IMR-90 (cell line): ENCODE results near the gene PRKN. TPM values are rescaled to one million over a fixed set of nuclear protein-coding genes. Genes with fewer than 3 reads are reported as not detected.

ENCODE experiments used
- ATAC-seq: fragments of 200-7000 bp; cut with Tn5 transposase; 2 replicates; pipeline ENCODE4 v1.9.1; 2020; ENCODE audit warnings: low read depth, mild to moderate bottlenecking, moderate library complexity
- BruUV-seq: library from RNA; stranded (reverse); fragments of 400-500 nt; replicated peaks from 2 replicates; lab custom pipeline; 2021; lab: Mats Ljungman, UMichigan
- CTCF ChIA-PET: fragments of 300-600 bp; formaldehyde crosslinking; extraction: SDS; loops from one replicate; lab custom pipeline; 2021; ENCODE audit warnings: antibody characterized with exemption; lab: Yijun Ruan, JAX
- POLR2A ChIA-PET: fragments of 300-600 bp; sonication (Branson Sonifier 250); formaldehyde crosslinking; loops from one replicate; lab custom pipeline; 2022; ENCODE audit warnings: antibody characterized with exemption; ENCODE audit not compliant: unreplicated experiment; lab: Charles Lee
- DNase-seq: peaks from one replicate; pipeline ENCODE4 v3.0.0; 2013
- H2AFZ ChIP-seq: replicated peaks from 2 replicates; pipeline ENCODE3; 2013; ENCODE audit warnings: low read length, mild to moderate bottlenecking; ENCODE audit not compliant: poor library complexity
- H2AK5ac ChIP-seq: 2 replicates; pipeline ENCODE4 v1.6.1; 2013; ENCODE audit warnings: low read depth, low read length, inconsistent platforms
- H2AK9ac ChIP-seq: replicated peaks from 2 replicates; pipeline ENCODE3; 2013; ENCODE audit warnings: mild to moderate bottlenecking, low read depth, low read length, moderate library complexity; ENCODE audit not compliant: poor library complexity
- H2BK120ac ChIP-seq: 2 replicates; pipeline ENCODE4 v1.6.1; 2013; ENCODE audit warnings: low read depth, low read length, inconsistent platforms
- H2BK15ac ChIP-seq: 3 replicates; pipeline ENCODE4 v1.6.1; 2013; ENCODE audit warnings: low read depth, low read length, inconsistent platforms
- H2BK20ac ChIP-seq: 2 replicates; pipeline ENCODE4 v1.6.1; 2013; ENCODE audit warnings: low read depth, mild to moderate bottlenecking, inconsistent platforms, low read length, moderate library complexity
- H2BK5ac ChIP-seq: 2 replicates; pipeline ENCODE4 v1.6.1; 2013; ENCODE audit warnings: mild to moderate bottlenecking, low read depth, low read length, inconsistent platforms; ENCODE audit not compliant: poor library complexity, severe bottlenecking
- H3K14ac ChIP-seq: replicated peaks from 2 replicates; pipeline ENCODE4 v1.6.1; 2013; ENCODE audit warnings: low read depth, low read length, inconsistent platforms
- H3K18ac ChIP-seq: 2 replicates; pipeline ENCODE4 v1.6.1; 2013; ENCODE audit warnings: low read depth, low read length, control low read depth
- H3K23ac ChIP-seq: 2 replicates; pipeline ENCODE4 v1.6.1; 2013; ENCODE audit warnings: low read depth, low read length, inconsistent platforms
- H3K27ac ChIP-seq: 2 replicates; pipeline ENCODE4 v1.5.1; 2013; ENCODE audit warnings: mild to moderate bottlenecking, control low read depth, low read length; ENCODE audit not compliant: insufficient read depth
- H3K27me3 ChIP-seq: 2 replicates; pipeline ENCODE4 v1.6.1; 2013; ENCODE audit warnings: low read length; ENCODE audit not compliant: control insufficient read depth, insufficient read depth
- H3K36me3 ChIP-seq: 2 replicates; pipeline ENCODE4 v1.6.1; 2013; ENCODE audit warnings: low read length, mixed read lengths; ENCODE audit not compliant: control insufficient read depth, insufficient read depth
- H3K4ac ChIP-seq: 2 replicates; pipeline ENCODE4 v1.6.1; 2013; ENCODE audit warnings: low read depth, low read length, inconsistent platforms
- H3K4me1 ChIP-seq: 2 replicates; pipeline ENCODE4 v1.6.1; 2013; ENCODE audit warnings: low read length, mixed read lengths; ENCODE audit not compliant: control insufficient read depth, insufficient read depth
- H3K4me2 ChIP-seq: 2 replicates; pipeline ENCODE4 v1.6.1; 2013; ENCODE audit warnings: low read depth, mild to moderate bottlenecking, control low read depth, low read length, moderate library complexity
- H3K4me3 ChIP-seq: 2 replicates; pipeline ENCODE4 v1.5.1; 2013; ENCODE audit warnings: low read depth, mild to moderate bottlenecking, control low read depth, low read length, moderate library complexity; ENCODE audit not compliant: insufficient read depth
- H3K56ac ChIP-seq: 2 replicates; pipeline ENCODE4 v1.6.1; 2013; ENCODE audit warnings: low read length, inconsistent platforms; ENCODE audit not compliant: insufficient read depth; ENCODE audit errors: extremely low read depth
- H3K79me1 ChIP-seq, 2 experiments: 2 replicates each; pipeline ENCODE4 v1.6.1; 2013; ENCODE audit warnings: low read length in 2 of 2, inconsistent platforms in 1 of 2, low read depth in 1 of 2
- H3K9ac ChIP-seq: 2 replicates; pipeline ENCODE4 v1.6.1; 2013; ENCODE audit warnings: low read depth, low read length, control low read depth
- H3K9me1 ChIP-seq: 2 replicates; pipeline ENCODE4 v1.6.1; 2013; ENCODE audit warnings: low read length, inconsistent platforms; ENCODE audit not compliant: insufficient read depth
- H3K9me3 ChIP-seq: 2 replicates; pipeline ENCODE4 v1.6.1; 2013; ENCODE audit warnings: low read length; ENCODE audit not compliant: control insufficient read depth, insufficient read depth
- H4K20me1 ChIP-seq: 2 replicates; pipeline ENCODE4 v1.6.1; 2013; ENCODE audit warnings: low read length, inconsistent platforms; ENCODE audit not compliant: insufficient read depth
- H4K5ac ChIP-seq: 2 replicates; pipeline ENCODE4 v1.6.1; 2013; ENCODE audit warnings: mild to moderate bottlenecking, low read depth, low read length, control low read depth
- H4K8ac ChIP-seq, 2 experiments: 2 replicates each; pipeline ENCODE4 v1.6.1; 2013; ENCODE audit warnings: low read depth in 2 of 2, low read length in 2 of 2, control low read depth in 1 of 2, inconsistent platforms in 1 of 2
- H4K91ac ChIP-seq: 2 replicates; pipeline ENCODE4 v1.6.1; 2013; ENCODE audit warnings: low read depth, low read length, inconsistent platforms; ENCODE audit not compliant: insufficient read depth
- BHLHE40 ChIP-seq: fragments of 150-350 bp; IDR thresholded peaks from 2 replicates; pipeline ENCODE4 v1.6.1; 2016; ENCODE audit warnings: mild to moderate bottlenecking, low read depth, low read length
- CEBPB ChIP-seq: IDR thresholded peaks from 2 replicates; pipeline ENCODE4 v1.6.1; 2012; ENCODE audit warnings: low read depth, low read length, improper control_type of control experiment
- CHD1 ChIP-seq: IDR thresholded peaks from 2 replicates; pipeline ENCODE4 v1.6.1; 2012; ENCODE audit warnings: low read depth, low read length, improper control_type of control experiment
- FOS ChIP-seq: fragments of 150-350 bp; IDR thresholded peaks from 2 replicates; pipeline ENCODE4 v1.6.1; 2016; ENCODE audit warnings: low read depth, low read length
- MAFK ChIP-seq: IDR thresholded peaks from 2 replicates; pipeline ENCODE4 v1.6.1; 2012; ENCODE audit warnings: low read depth, low read length, improper control_type of control experiment
- MAZ ChIP-seq: IDR thresholded peaks from 2 replicates; pipeline ENCODE4 v1.6.1; 2012; ENCODE audit warnings: low read depth, mild to moderate bottlenecking, low read length, improper control_type of control experiment, moderate library complexity, borderline replicate concordance
- MXI1 ChIP-seq: IDR thresholded peaks from 2 replicates; pipeline ENCODE4 v1.6.1; 2012; ENCODE audit warnings: low read depth, mild to moderate bottlenecking, low read length, moderate library complexity, borderline replicate concordance
- NFE2L2 ChIP-seq: fragments of 150-350 bp; IDR thresholded peaks from 2 replicates; pipeline ENCODE4 v1.6.1; 2016; ENCODE audit warnings: low read depth, mild to moderate bottlenecking, low read length
- POLR2A ChIP-seq: IDR thresholded peaks from 2 replicates; pipeline ENCODE4 v1.6.1; 2012; ENCODE audit warnings: mild to moderate bottlenecking, low read depth, low read length
- RAD21 ChIP-seq: IDR thresholded peaks from 2 replicates; pipeline ENCODE4 v1.6.1; 2012; ENCODE audit warnings: low read length, improper control_type of control experiment
- RCOR1 ChIP-seq: IDR thresholded peaks from 2 replicates; pipeline ENCODE4 v1.6.1; 2012; ENCODE audit warnings: mild to moderate bottlenecking, low read length, improper control_type of control experiment; ENCODE audit not compliant: insufficient replicate concordance
- RFX5 ChIP-seq: IDR thresholded peaks from 2 replicates; pipeline ENCODE4 v1.8.0; 2012; ENCODE audit warnings: low read depth, mild to moderate bottlenecking, low read length, moderate library complexity
- SMC3 ChIP-seq: fragments of 150-350 bp; IDR thresholded peaks from 2 replicates; pipeline ENCODE4 v1.6.1; 2016; ENCODE audit warnings: low read depth, mild to moderate bottlenecking, antibody characterized with exemption, low read length, moderate library complexity
- WGBS, 2 experiments: methylation state at CpG; one replicate each; pipeline versions ENCODE4 v1.1.5 to v1.1.7; 2013; ENCODE audit warnings: missing lambda C conversion rate in 2 of 2; ENCODE audit not compliant: insufficient read length in 1 of 2; ENCODE audit errors: extremely low coverage in 2 of 2; 5-methylcytosine and 5-hydroxymethylcytosine counted together
- dilution Hi-C: fragments of 300-500 bp; cut with HindIII; formaldehyde crosslinking; loops from one replicate; pipeline ENCODE4 v1.14.3; 2018; ENCODE audit warnings: low sequenced_read_pairs; ENCODE audit not compliant: unreplicated experiment
- in situ Hi-C: fragments of 300-500 bp; cut with MboI; formaldehyde crosslinking; loops from 3 replicates; pipeline ENCODE4 v1.14.3; 2019; ENCODE audit warnings: low sequenced_read_pairs, inconsistent platforms, mixed read lengths
- intact Hi-C: fragments of 100-400 bp; cut with micrococcal nuclease; formaldehyde crosslinking; loops from 2 replicates; pipeline ENCODE4 v1.10.0; 2022
- polyA plus RNA-seq, 3 experiments: library from polyadenylated mRNA; depleted of rRNA; stranded (reverse); fragments of >200 nt; gene quantifications; 2 replicates each; pipeline ENCODE4 v1.2.3, GENCODE V29; 2012; ENCODE audit warnings: low replicate concordance in 1 of 3
- total RNA-seq: library from RNA; depleted of rRNA; stranded (reverse); fragments of >200 nt; gene quantifications from 2 replicates; pipeline ENCODE4 v1.2.3, GENCODE V29; 2012
- TF ChIP-seq, protein P1 (sequence below): fragments of 150-350 bp; IDR thresholded peaks from 2 replicates; pipeline ENCODE4 v1.6.1; 2016; ENCODE audit warnings: low read depth, mild to moderate bottlenecking, low read length, moderate library complexity, borderline replicate concordance
- TF ChIP-seq, protein P2 (sequence below): fragments of 150-350 bp; IDR thresholded peaks from 2 replicates; pipeline ENCODE4 v1.6.1; 2017; ENCODE audit warnings: mild to moderate bottlenecking, antibody characterized with exemption, low read length, low read depth
- TF ChIP-seq, protein P3 (sequence below): conservative IDR thresholded peaks from 2 replicates; pipeline ENCODE4 v1.5.1; 2012; ENCODE audit warnings: mild to moderate bottlenecking, low read depth, low read length, improper control_type of control experiment

The PRKN gene
- total and polyA plus RNA-seq, 2 of the 4 experiments (the other 2 are of a cell fraction): 0.15 to 0.18 TPM

DNA sequence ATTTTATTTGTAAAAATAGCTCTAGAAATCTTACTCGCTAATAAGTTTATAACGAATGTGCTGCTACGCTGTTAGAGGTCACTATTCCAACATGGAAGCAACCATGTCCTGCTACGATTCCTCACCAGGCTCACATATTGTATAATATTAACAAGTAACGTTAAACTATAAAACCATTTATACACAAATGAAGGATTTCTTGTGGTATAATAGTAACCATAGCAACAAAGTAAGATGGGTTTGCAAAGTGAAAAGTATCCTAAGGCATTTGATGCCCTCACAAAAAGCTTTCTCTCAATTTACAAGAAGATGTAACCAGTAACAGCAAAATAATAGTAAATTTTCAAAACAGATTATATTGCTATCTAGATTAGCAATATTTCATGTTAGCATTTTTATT, 117.2 kb downstream of the PRKN start:
- ChIA-PET CTCF (no interaction called here), POLR2A (no interaction called here)
- Histone ChIP-seq H3K18ac (no peak overlapping the region), H4K91ac (no peak overlapping the region), H3K36me3 (no peaks in the 10 kb centered on the region), H4K20me1 (no peaks in the 10 kb centered on the region), H2BK20ac (no peak overlapping the region), H2AK5ac (no peak overlapping the region), H3K9me1 (no peaks in the 10 kb centered on the region), H3K56ac (no peak overlapping the region), H2BK15ac (no peak overlapping the region), H2AFZ (no peak overlapping the region), H3K27me3 (no peaks in the 10 kb centered on the region), H3K4me1 (no peaks in the 10 kb centered on the region), H3K79me1 (no peaks in the 10 kb centered on the region), H3K23ac (no peak overlapping the region), H3K9me3 (peaks cover 20% of the 10 kb centered on the region), H2BK120ac (no peak overlapping the region), H3K4ac (no peak overlapping the region), H4K5ac (no peak overlapping the region), H3K9ac (no peak overlapping the region), H3K14ac (no peak overlapping the region), H3K27ac (no peak overlapping the region), H2BK5ac (no peak overlapping the region), H4K8ac (no peak overlapping the region), H3K4me3 (no peak overlapping the region), H2AK9ac (no peak overlapping the region), H3K4me2 (no peak overlapping the region)
- intact Hi-C loops: no loop called here
- BruUV-seq: no TSS peak
- WGBS, 2 experiments: no CpG with 5 or more reads among the region's 5 CpGs
- in situ Hi-C loops: no loop called here
- dilution Hi-C loops: no loop called here
- ATAC-seq (no peak), DNase-seq (no peak)
- no peak for TF ChIP-seq NFE2L2
- no peak for TF ChIP-seq FOS
- TF ChIP-seq BHLHE40: no peak
- no peak for TF ChIP-seq RCOR1
- no peak for TF ChIP-seq RAD21
- TF ChIP-seq, protein P1, sequence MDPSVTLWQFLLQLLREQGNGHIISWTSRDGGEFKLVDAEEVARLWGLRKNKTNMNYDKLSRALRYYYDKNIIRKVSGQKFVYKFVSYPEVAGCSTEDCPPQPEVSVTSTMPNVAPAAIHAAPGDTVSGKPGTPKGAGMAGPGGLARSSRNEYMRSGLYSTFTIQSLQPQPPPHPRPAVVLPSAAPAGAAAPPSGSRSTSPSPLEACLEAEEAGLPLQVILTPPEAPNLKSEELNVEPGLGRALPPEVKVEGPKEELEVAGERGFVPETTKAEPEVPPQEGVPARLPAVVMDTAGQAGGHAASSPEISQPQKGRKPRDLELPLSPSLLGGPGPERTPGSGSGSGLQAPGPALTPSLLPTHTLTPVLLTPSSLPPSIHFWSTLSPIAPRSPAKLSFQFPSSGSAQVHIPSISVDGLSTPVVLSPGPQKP: no peak
- TF ChIP-seq MAZ: no peak
- TF ChIP-seq, protein P2, sequence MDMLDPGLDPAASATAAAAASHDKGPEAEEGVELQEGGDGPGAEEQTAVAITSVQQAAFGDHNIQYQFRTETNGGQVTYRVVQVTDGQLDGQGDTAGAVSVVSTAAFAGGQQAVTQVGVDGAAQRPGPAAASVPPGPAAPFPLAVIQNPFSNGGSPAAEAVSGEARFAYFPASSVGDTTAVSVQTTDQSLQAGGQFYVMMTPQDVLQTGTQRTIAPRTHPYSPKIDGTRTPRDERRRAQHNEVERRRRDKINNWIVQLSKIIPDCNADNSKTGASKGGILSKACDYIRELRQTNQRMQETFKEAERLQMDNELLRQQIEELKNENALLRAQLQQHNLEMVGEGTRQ: no peak
- TF ChIP-seq SMC3: no peak
- no peak for TF ChIP-seq MXI1
- no peak for TF ChIP-seq CEBPB
- TF ChIP-seq, protein P3, sequence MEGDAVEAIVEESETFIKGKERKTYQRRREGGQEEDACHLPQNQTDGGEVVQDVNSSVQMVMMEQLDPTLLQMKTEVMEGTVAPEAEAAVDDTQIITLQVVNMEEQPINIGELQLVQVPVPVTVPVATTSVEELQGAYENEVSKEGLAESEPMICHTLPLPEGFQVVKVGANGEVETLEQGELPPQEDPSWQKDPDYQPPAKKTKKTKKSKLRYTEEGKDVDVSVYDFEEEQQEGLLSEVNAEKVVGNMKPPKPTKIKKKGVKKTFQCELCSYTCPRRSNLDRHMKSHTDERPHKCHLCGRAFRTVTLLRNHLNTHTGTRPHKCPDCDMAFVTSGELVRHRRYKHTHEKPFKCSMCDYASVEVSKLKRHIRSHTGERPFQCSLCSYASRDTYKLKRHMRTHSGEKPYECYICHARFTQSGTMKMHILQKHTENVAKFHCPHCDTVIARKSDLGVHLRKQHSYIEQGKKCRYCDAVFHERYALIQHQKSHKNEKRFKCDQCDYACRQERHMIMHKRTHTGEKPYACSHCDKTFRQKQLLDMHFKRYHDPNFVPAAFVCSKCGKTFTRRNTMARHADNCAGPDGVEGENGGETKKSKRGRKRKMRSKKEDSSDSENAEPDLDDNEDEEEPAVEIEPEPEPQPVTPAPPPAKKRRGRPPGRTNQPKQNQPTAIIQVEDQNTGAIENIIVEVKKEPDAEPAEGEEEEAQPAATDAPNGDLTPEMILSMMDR: no peak
- TF ChIP-seq MAFK: no peak
- no peak for TF ChIP-seq POLR2A
- TF ChIP-seq CHD1: no peak
- no peak for TF ChIP-seq RFX5
